ENCODE data around the gene COBLL1. TPM values are rescaled to one million over a fixed set of nuclear protein-coding genes. Genes with fewer than 3 reads are reported as not detected.

COBLL1 gene
- total RNA-seq, 2 donors from 2014 or later: 6.6 TPM; not detected in 1

DNA sequence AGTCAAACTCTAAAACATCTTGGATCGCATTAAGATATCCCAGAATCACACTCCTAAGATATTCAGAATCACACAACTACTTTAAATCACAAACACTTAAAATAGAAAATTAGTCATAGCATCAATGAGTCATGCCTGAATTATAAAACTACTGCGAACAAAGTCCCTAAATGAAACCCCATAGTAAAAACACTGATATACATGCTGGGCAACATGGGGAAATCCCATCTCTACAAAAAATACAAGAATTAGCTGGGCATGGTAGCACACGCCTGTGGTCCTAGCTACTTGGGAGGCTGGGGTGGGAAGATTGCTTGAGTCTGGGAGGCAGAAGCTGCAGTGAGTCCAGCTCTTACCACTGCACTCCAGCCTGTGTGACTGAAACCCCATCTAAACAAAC, 101.7 kb downstream of the COBLL1 start:
- H3K27me3 Mint-ChIP-seq: no peaks in the 10 kb centered on the region
- no peak overlapping the region for H3K27ac Mint-ChIP-seq
- no peaks in the 10 kb centered on the region for H3K9me3 ChIP-seq (ENCODE audit: control insufficient read depth, low read length, poor library complexity, severe bottlenecking)
- peak; percentile 25 for ATAC-seq
- no peaks in the 10 kb centered on the region for H3K36me3 Mint-ChIP-seq (ENCODE audit: low read depth)
- no peak for DNase-seq
- H3K4me3 Mint-ChIP-seq: no peak overlapping the region
- H3K4me1 Mint-ChIP-seq: no peaks in the 10 kb centered on the region

DNA sequence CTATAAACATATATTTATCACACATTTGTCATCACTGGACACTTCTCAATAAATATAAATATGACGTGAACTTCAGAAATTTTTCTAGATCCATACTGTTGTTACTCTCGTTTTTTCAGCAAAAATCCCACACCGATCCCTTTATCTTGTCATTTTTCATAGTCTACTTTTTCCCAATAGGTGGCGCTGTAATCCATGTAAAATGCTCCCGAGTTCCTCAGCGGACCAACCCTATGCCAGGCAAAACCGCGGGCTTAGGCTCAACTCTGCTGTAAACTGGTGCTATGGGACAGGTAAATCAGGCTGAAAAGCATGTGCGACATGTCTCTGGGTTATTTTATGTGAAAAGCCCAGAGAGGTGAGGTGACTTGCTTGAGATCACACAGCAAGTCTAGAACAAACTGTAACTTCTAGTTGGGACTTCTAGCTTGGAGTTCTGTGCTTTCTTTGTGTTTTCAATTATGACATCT, 104.0 kb downstream of the COBLL1 start:
- Mint-ChIP-seq H3K4me1 (no peaks in the 10 kb centered on the region), H3K27me3 (no peaks in the 10 kb centered on the region), H3K27ac (no peak overlapping the region), H3K36me3 (ENCODE audit: low read depth) (no peaks in the 10 kb centered on the region), H3K4me3 (no peak overlapping the region)
- DNase-seq (no peak), ATAC-seq (no peak)
- H3K9me3 ChIP-seq (ENCODE audit: control insufficient read depth, low read length, poor library complexity, severe bottlenecking): no peaks in the 10 kb centered on the region

GRCh38 chr2:164735309-164735919, 106.2 kb downstream of the COBLL1 start:
- Mint-ChIP-seq H3K27ac (no peak overlapping the region), H3K4me3 (no peak overlapping the region), H3K36me3 (ENCODE audit: low read depth) (no peaks in the 10 kb centered on the region), H3K4me1 (no peaks in the 10 kb centered on the region), H3K27me3 (no peaks in the 10 kb centered on the region)
- DNase-seq: no peak
- ATAC-seq: no peak
- no peaks in the 10 kb centered on the region for H3K9me3 ChIP-seq (ENCODE audit: control insufficient read depth, low read length, poor library complexity, severe bottlenecking)

DNA sequence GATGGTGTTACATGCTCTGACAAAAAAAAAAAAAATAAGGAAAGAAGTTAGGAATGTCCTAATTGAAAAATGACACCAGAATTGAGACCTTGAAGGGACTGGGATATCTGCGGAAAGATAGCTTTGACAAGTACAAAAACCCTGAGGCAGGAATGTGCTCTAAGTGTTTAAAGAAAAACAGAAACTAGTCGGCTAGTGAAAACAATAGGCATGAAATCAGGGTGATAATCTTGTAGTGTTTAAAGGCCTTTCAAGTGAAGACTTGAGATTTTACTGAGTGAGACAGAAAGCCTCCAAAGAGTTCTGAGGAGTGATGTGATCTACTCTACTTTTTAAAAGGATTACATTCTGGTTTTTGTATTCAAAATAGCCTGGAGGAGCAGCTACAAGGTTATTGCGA, 107.4 kb downstream of the COBLL1 start:
- ATAC-seq (no peak), DNase-seq (no peak)
- H3K9me3 ChIP-seq (ENCODE audit: control insufficient read depth, low read length, poor library complexity, severe bottlenecking): no peaks in the 10 kb centered on the region
- Mint-ChIP-seq H3K27me3 (no peaks in the 10 kb centered on the region), H3K4me3 (no peak overlapping the region), H3K4me1 (no peaks in the 10 kb centered on the region), H3K27ac (no peak overlapping the region), H3K36me3 (ENCODE audit: low read depth) (no peaks in the 10 kb centered on the region)

DNA sequence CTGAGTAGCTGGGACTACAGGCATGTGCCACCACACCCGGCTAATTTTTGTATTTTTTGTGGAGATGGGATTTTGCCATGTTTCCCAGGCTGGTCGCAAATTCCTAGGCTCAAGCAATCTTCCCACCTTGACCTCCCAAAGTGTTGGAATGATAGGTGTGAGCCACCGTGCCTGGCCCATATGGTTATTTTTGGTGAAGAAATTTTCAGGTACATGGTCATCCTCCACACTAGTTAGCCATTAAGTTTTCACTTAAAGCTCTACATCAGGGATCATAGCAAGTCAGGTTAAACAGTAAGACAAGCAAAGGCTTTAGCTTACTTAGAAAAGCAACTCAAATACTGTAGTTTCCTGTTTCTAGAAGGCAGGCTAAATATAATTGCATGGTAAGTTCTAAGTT, 116.1 kb downstream of the COBLL1 start:
- H3K27me3 Mint-ChIP-seq: no peaks in the 10 kb centered on the region
- ATAC-seq (no peak), DNase-seq (no peak)
- H3K9me3 ChIP-seq (ENCODE audit: control insufficient read depth, low read length, poor library complexity, severe bottlenecking): no peaks in the 10 kb centered on the region
- no peak overlapping the region for H3K27ac Mint-ChIP-seq
- H3K4me3 Mint-ChIP-seq: no peak overlapping the region
- H3K4me1 Mint-ChIP-seq: no peaks in the 10 kb centered on the region
- H3K36me3 Mint-ChIP-seq (ENCODE audit: low read depth): no peaks in the 10 kb centered on the region

- Mint-ChIP-seq H3K4me3 (no peak overlapping the region), H3K36me3 (ENCODE audit: low read depth) (no peaks in the 10 kb centered on the region), H3K27ac (no peak overlapping the region), H3K4me1 (no peaks in the 10 kb centered on the region), H3K27me3 (no peaks in the 10 kb centered on the region)
- DNase-seq (no peak), ATAC-seq (no peak)
- H3K9me3 ChIP-seq (ENCODE audit: control insufficient read depth, low read length, poor library complexity, severe bottlenecking): no peaks in the 10 kb centered on the region
Observed at GRCh38 chr2:164722616-164723338, 118.8 kb downstream of the COBLL1 start.

GRCh38 chr2:164721430-164721829, 120.2 kb downstream of the COBLL1 start:
- ATAC-seq (no peak), DNase-seq (no peak)
- H3K36me3 Mint-ChIP-seq (ENCODE audit: low read depth): no peaks in the 10 kb centered on the region
- H3K27me3 Mint-ChIP-seq: no peaks in the 10 kb centered on the region
- no peaks in the 10 kb centered on the region for H3K9me3 ChIP-seq (ENCODE audit: control insufficient read depth, low read length, poor library complexity, severe bottlenecking)
- H3K4me1 Mint-ChIP-seq: no peaks in the 10 kb centered on the region
- H3K4me3 Mint-ChIP-seq: no peak overlapping the region
- H3K27ac Mint-ChIP-seq: no peak overlapping the region

DNA sequence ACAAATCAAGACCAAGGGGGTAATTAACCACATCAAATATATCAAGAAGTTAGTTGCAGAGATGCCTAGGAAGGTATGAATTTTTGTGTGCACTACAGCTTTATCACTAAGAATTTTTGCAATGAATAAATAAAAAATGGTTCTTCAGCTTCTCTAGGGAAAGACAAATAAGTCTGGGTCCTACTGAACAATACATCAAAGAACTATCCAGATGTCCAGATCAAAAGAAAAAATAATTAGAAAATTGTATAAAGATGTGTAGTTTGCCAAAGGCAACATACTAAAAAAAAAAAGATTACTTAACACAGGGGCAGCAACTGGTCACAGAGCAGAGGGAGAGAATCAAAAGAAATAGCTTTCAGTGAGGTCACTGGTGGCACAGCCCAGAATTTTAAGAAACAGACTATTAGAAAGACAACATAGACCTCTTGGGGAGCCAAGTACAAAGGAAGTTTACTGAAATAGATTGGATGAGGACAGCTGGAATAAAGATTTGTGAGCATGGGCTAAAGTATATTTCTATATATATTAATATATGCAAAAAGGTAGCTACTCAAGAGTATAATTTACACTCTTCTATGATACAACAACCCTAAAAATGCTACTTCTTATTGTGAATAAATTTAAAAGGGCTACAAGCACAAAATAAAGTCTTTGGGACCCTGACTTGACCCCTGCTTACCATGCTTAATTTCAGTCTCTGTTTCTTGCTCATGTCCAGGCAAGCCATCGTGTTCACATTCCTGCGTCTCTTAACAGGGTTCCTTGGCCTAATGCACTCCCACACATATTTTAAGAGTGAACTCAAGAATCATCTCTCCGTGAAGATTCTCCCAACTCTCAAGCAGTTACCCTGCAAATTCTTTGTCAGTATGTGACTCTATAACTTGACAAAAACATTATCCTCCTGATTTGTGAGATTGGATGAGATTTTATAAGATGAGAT, 121.4 kb downstream of the COBLL1 start:
- H3K4me3 Mint-ChIP-seq: no peak overlapping the region
- H3K9me3 ChIP-seq (ENCODE audit: control insufficient read depth, low read length, poor library complexity, severe bottlenecking): no peaks in the 10 kb centered on the region
- DNase-seq (no peak), ATAC-seq (no peak)
- no peaks in the 10 kb centered on the region for H3K4me1 Mint-ChIP-seq
- H3K36me3 Mint-ChIP-seq (ENCODE audit: low read depth): no peaks in the 10 kb centered on the region
- no peak overlapping the region for H3K27ac Mint-ChIP-seq
- no peaks in the 10 kb centered on the region for H3K27me3 Mint-ChIP-seq

GRCh38 chr2:164717000-164717803, 124.4 kb downstream of the COBLL1 start:
- no peak overlapping the region for H3K4me3 Mint-ChIP-seq
- H3K9me3 ChIP-seq (ENCODE audit: control insufficient read depth, low read length, poor library complexity, severe bottlenecking): no peaks in the 10 kb centered on the region
- H3K4me1 Mint-ChIP-seq: no peaks in the 10 kb centered on the region
- ATAC-seq (no peak), DNase-seq (no peak)
- H3K36me3 Mint-ChIP-seq (ENCODE audit: low read depth): no peaks in the 10 kb centered on the region
- no peak overlapping the region for H3K27ac Mint-ChIP-seq
- H3K27me3 Mint-ChIP-seq: no peaks in the 10 kb centered on the region

DNA sequence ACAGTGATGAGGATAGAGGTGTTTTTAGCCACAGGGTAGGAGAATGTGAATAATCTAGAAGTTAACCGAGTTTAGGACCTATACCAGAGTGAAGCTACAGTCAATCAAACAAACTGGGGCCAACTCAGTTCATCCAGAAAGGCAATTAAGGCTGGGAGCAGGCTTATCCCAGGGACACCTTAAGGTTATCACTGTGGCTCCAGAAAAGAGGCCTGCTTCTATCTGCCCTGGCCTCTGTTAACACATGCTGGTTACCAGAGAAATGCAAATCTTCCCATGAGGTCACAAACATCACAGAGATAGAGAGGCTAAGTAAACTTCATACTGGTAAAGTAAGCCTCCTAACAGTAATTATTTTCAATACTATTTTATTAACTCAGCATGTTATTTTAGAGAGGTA, 127.2 kb downstream of the COBLL1 start:
- ATAC-seq: no peak
- DNase-seq: no peak
- Mint-ChIP-seq H3K36me3 (ENCODE audit: low read depth) (no peaks in the 10 kb centered on the region), H3K27me3 (no peaks in the 10 kb centered on the region), H3K27ac (no peak overlapping the region), H3K4me1 (no peaks in the 10 kb centered on the region), H3K4me3 (no peak overlapping the region)
- H3K9me3 ChIP-seq (ENCODE audit: control insufficient read depth, low read length, poor library complexity, severe bottlenecking): no peaks in the 10 kb centered on the region

GRCh38 chr2:164711766-164712138, 129.9 kb downstream of the COBLL1 start:
- Mint-ChIP-seq H3K36me3 (ENCODE audit: low read depth) (no peaks in the 10 kb centered on the region), H3K27me3 (no peaks in the 10 kb centered on the region), H3K27ac (no peak overlapping the region), H3K4me1 (no peaks in the 10 kb centered on the region), H3K4me3 (no peak overlapping the region)
- no peaks in the 10 kb centered on the region for H3K9me3 ChIP-seq (ENCODE audit: control insufficient read depth, low read length, poor library complexity, severe bottlenecking)
- ATAC-seq (no peak), DNase-seq (no peak)

GRCh38 chr2:164710837-164711765, 130.5 kb downstream of the COBLL1 start:
- Mint-ChIP-seq H3K27ac (no peak overlapping the region), H3K36me3 (ENCODE audit: low read depth) (no peaks in the 10 kb centered on the region)

More at GRCh38 chr2:164710837-164711765, 130.5 kb downstream of the COBLL1 start:
- DNase-seq (no peak), ATAC-seq (no peak)
- H3K4me3 Mint-ChIP-seq: no peak overlapping the region
- H3K4me1 Mint-ChIP-seq: no peaks in the 10 kb centered on the region
- H3K27me3 Mint-ChIP-seq: no peaks in the 10 kb centered on the region
- no peaks in the 10 kb centered on the region for H3K9me3 ChIP-seq (ENCODE audit: control insufficient read depth, low read length, poor library complexity, severe bottlenecking)
